ENCODE measurements around the gene ARHGEF39. TPM values are rescaled to one million over a fixed set of nuclear protein-coding genes. Genes with fewer than 3 reads are reported as not detected.
A peak's percentile ranks its signal among the peaks of the same experiment; 100 is the strongest.
"Not testable (repeated sequence)": the region's sequence is repeated elsewhere in the genome, so short reads cannot be mapped to it uniquely, and the experiment has no call there.

The ARHGEF39 gene
- total and polyA plus RNA-seq, 2 experiments from 2014 or later, result 5.6 to 12.6 TPM

- Histone ChIP-seq H3K4me1 (ENCODE audit: low read depth) (no peaks in the 10 kb centered on the region), H3K36me3 (no peaks in the 10 kb centered on the region), H3K9me3 (ENCODE audit: low read depth) (no peaks in the 10 kb centered on the region), H3K4me3 (no peak overlapping the region), H3K27ac (no peak overlapping the region), H3K27me3 (peaks cover 42% of the 10 kb centered on the region)
- no peak for DNase-seq (ENCODE audit: low read depth in 1 of 2, low spot score in 1 of 2)
- no peak for TF ChIP-seq CTCF (IDR thresholded peaks at IDR 0.05; ENCODE audit: low read depth, low read length)
Measured at GRCh38 chr9:35615981-35616680, 48.9 kb downstream of the ARHGEF39 start.

- Histone ChIP-seq H3K9me3 (ENCODE audit: low read depth) (no peaks in the 10 kb centered on the region), H3K36me3 (peaks cover 7% of the 10 kb centered on the region), H3K4me3 (no peak overlapping the region), H3K27ac (no peak overlapping the region), H3K4me1 (ENCODE audit: low read depth) (no peaks in the 10 kb centered on the region), H3K27me3 (peaks cover 33% of the 10 kb centered on the region)
- no peak for TF ChIP-seq CTCF (IDR thresholded peaks at IDR 0.05; ENCODE audit: low read depth, low read length)
- no peak for DNase-seq (ENCODE audit: low read depth in 1 of 2, low spot score in 1 of 2)
Measured at GRCh38 chr9:35612843-35613242, 52.2 kb downstream of the ARHGEF39 start.

GRCh38 chr9:35612066-35612465, 52.9 kb downstream of the ARHGEF39 start:
- H3K27ac ChIP-seq; H3K4me3 ChIP-seq; H3K9me3 ChIP-seq (ENCODE audit: low read depth); DNase-seq (ENCODE audit: low read depth in 1 of 2, low spot score in 1 of 2); H3K4me1 ChIP-seq (ENCODE audit: low read depth): not testable (repeated sequence)
- Histone ChIP-seq H3K36me3 (peaks cover 10% of the 10 kb centered on the region), H3K27me3 (peaks cover 26% of the 10 kb centered on the region)

GRCh38 chr9:35611230-35611797, 53.7 kb downstream of the ARHGEF39 start:
- peaks cover 18% of the 10 kb centered on the region for H3K27me3 ChIP-seq
- peaks cover 10% of the 10 kb centered on the region for H3K36me3 ChIP-seq
- H3K4me1 ChIP-seq (ENCODE audit: low read depth), result peaks cover 1% of the 10 kb centered on the region
- H3K27ac ChIP-seq, result no peak overlapping the region
- H3K9me3 ChIP-seq (ENCODE audit: low read depth), result no peaks in the 10 kb centered on the region
- H3K4me3 ChIP-seq, result no peak overlapping the region
- DNase-seq (ENCODE audit: low read depth in 1 of 2, low spot score in 1 of 2), result peak; percentile 56 to 58
- peak; percentile 79 for TF ChIP-seq CTCF (IDR thresholded peaks at IDR 0.05; ENCODE audit: low read depth, low read length)

GRCh38 chr9:35609820-35610163, 55.2 kb downstream of the ARHGEF39 start:
- no peaks in the 10 kb centered on the region for H3K9me3 ChIP-seq (ENCODE audit: low read depth)
- DNase-seq (ENCODE audit: low read depth in 1 of 2, low spot score in 1 of 2), result no peak
- peaks cover 10% of the 10 kb centered on the region for H3K36me3 ChIP-seq
- TF ChIP-seq CTCF (IDR thresholded peaks at IDR 0.05; ENCODE audit: low read depth, low read length), result no peak
- peaks cover 3% of the 10 kb centered on the region for H3K4me1 ChIP-seq (ENCODE audit: low read depth)
- no peak overlapping the region for H3K4me3 ChIP-seq
- H3K27me3 ChIP-seq, result peaks cover 5% of the 10 kb centered on the region
- H3K27ac ChIP-seq, result no peak overlapping the region

Other genes starting within 250 kb of the ARHGEF39 start
- gene RUSC2, start 175.1 kb downstream of the ARHGEF39 start, total RNA-seq, result 18.7 and 25.3 TPM in 2 replicates
- 13.8 and 18.7 TPM in 2 replicates for gene RUSC2, start 175.1 kb downstream of the ARHGEF39 start, polyA plus RNA-seq
- 32.4 and 42.5 TPM in 2 replicates for gene TESK1, start 59.9 kb downstream of the ARHGEF39 start, total RNA-seq
- 30.3 and 30.8 TPM in 2 replicates for gene TESK1, start 59.9 kb downstream of the ARHGEF39 start, polyA plus RNA-seq
- gene CD72, start 46.8 kb downstream of the ARHGEF39 start, total RNA-seq, result 1.4 and 5.1 TPM in 2 replicates
- 2.3 and 12.3 TPM in 2 replicates for gene CD72, start 46.8 kb downstream of the ARHGEF39 start, polyA plus RNA-seq
- not detected in 2 replicates for gene SIT1, start 14.3 kb downstream of the ARHGEF39 start, total RNA-seq
- 0.21 and 0.46 TPM in 2 replicates for gene SIT1, start 14.3 kb downstream of the ARHGEF39 start, polyA plus RNA-seq
- gene RMRP, start 7.2 kb downstream of the ARHGEF39 start, total RNA-seq, result 6,299 and 17,487 TPM in 2 replicates
- gene RMRP, start 7.2 kb downstream of the ARHGEF39 start, polyA plus RNA-seq, result not detected in 2 replicates
- 26.5 and 29.3 TPM in 2 replicates for gene CCDC107, start 6.9 kb downstream of the ARHGEF39 start, total RNA-seq
- gene CCDC107, start 6.9 kb downstream of the ARHGEF39 start, polyA plus RNA-seq, result 68.5 and 75.1 TPM in 2 replicates
- gene CA9, start 8.7 kb upstream of the ARHGEF39 start, total RNA-seq, result 2.4 and 3.1 TPM in 2 replicates
- 2.6 and 4.9 TPM in 2 replicates for gene CA9, start 8.7 kb upstream of the ARHGEF39 start, polyA plus RNA-seq
- 645 and 899 TPM in 2 replicates for gene TPM2, start 24.7 kb upstream of the ARHGEF39 start, total RNA-seq
- gene TPM2, start 24.7 kb upstream of the ARHGEF39 start, polyA plus RNA-seq, result 761 and 1,591 TPM in 2 replicates
- gene TLN1, start 67.0 kb upstream of the ARHGEF39 start, total RNA-seq, result 172 and 178 TPM in 2 replicates
- 96.0 and 98.0 TPM in 2 replicates for gene TLN1, start 67.0 kb upstream of the ARHGEF39 start, polyA plus RNA-seq
- gene CREB3, start 67.5 kb upstream of the ARHGEF39 start, total RNA-seq, result 45.7 and 51.5 TPM in 2 replicates
- 62.3 and 84.2 TPM in 2 replicates for gene CREB3, start 67.5 kb upstream of the ARHGEF39 start, polyA plus RNA-seq
- 132 and 157 TPM in 2 replicates for gene GBA2, start 84.0 kb upstream of the ARHGEF39 start, total RNA-seq
- 135 and 140 TPM in 2 replicates for gene GBA2, start 84.0 kb upstream of the ARHGEF39 start, polyA plus RNA-seq
- gene RGP1, start 84.1 kb upstream of the ARHGEF39 start, total RNA-seq, result 24.1 and 30.4 TPM in 2 replicates
- gene RGP1, start 84.1 kb upstream of the ARHGEF39 start, polyA plus RNA-seq, result 17.9 and 21.8 TPM in 2 replicates
- not detected in 2 replicates for gene MSMP, start 89.1 kb upstream of the ARHGEF39 start, total RNA-seq
- not detected in 2 replicates for gene MSMP, start 89.1 kb upstream of the ARHGEF39 start, polyA plus RNA-seq
- gene NPR2, start 126.4 kb upstream of the ARHGEF39 start, total RNA-seq, result 12.5 and 12.6 TPM in 2 replicates
- gene NPR2, start 126.4 kb upstream of the ARHGEF39 start, polyA plus RNA-seq, result 13.2 and 16.2 TPM in 2 replicates
- 2.9 and 3.7 TPM in 2 replicates for gene SPAG8, start 147.1 kb upstream of the ARHGEF39 start, total RNA-seq
- 4.2 and 6.1 TPM in 2 replicates for gene SPAG8, start 147.1 kb upstream of the ARHGEF39 start, polyA plus RNA-seq
- gene HINT2, start 149.8 kb upstream of the ARHGEF39 start, total RNA-seq, result 48.5 and 83.9 TPM in 2 replicates
- 161 and 177 TPM in 2 replicates for gene HINT2, start 149.8 kb upstream of the ARHGEF39 start, polyA plus RNA-seq
- not detected in 2 replicates for gene FAM221B, start 163.5 kb upstream of the ARHGEF39 start, total RNA-seq
- gene FAM221B, start 163.5 kb upstream of the ARHGEF39 start, polyA plus RNA-seq, result 0.57 and 0.66 TPM in 2 replicates
- gene TMEM8B, start 164.0 kb upstream of the ARHGEF39 start, total RNA-seq, result 15.0 and 17.9 TPM in 2 replicates
- gene TMEM8B, start 164.0 kb upstream of the ARHGEF39 start, polyA plus RNA-seq, result 17.0 and 21.8 TPM in 2 replicates
- gene OR13J1, start 205.2 kb upstream of the ARHGEF39 start, total RNA-seq, result not detected in 2 replicates
- not detected in 2 replicates for gene OR13J1, start 205.2 kb upstream of the ARHGEF39 start, polyA plus RNA-seq
- gene HRCT1, start 241.0 kb upstream of the ARHGEF39 start, total RNA-seq, result not detected in 2 replicates
- gene HRCT1, start 241.0 kb upstream of the ARHGEF39 start, polyA plus RNA-seq, result not detected in 2 replicates
- gene SPAAR, start 244.3 kb upstream of the ARHGEF39 start, total RNA-seq, result 0.07 and 0.09 TPM in 2 replicates
- gene SPAAR, start 244.3 kb upstream of the ARHGEF39 start, polyA plus RNA-seq, result 0.15 TPM in 1 of 2 replicates, not detected in the other